Neutrophil (primary cell): ENCODE data around the gene ZNF675.
"Not testable (repeated sequence)": the region's sequence is repeated elsewhere in the genome, so short reads cannot be mapped to it uniquely, and the experiment has no call there.

Experiments used
- H3K27ac ChIP-seq: fragments of 200-600 bp; sonication (generic); 2 replicates; pipeline ENCODE4 v1.5.1; 2016; ENCODE audit warnings: mild to moderate bottlenecking, moderate library complexity
- H3K27me3 ChIP-seq: fragments of 200-600 bp; sonication (generic); 2 replicates; pipeline ENCODE4 v1.6.0; 2016; ENCODE audit warnings: mild to moderate bottlenecking
- H3K36me3 ChIP-seq: fragments of 200-600 bp; sonication (generic); 2 replicates; pipeline ENCODE4 v1.5.1; 2017
- H3K4me1 ChIP-seq, 2 experiments: fragments of 200-600 bp in 1 of 2; sonication (generic) in 1 of 2; 1 replicate in 1 of 2; 2 replicates in 1 of 2; pipeline versions ENCODE4 v1.5.1 to v1.6.1; 2013 to 2016; ENCODE audit warnings: low read depth in 1 of 2, low read length in 1 of 2, mild to moderate bottlenecking in 1 of 2, moderate library complexity in 1 of 2; ENCODE audit not compliant: control insufficient read depth in 1 of 2, insufficient read depth in 1 of 2
- H3K4me3 ChIP-seq, 2 experiments: fragments of 200-600 bp in 1 of 2; sonication (generic) in 1 of 2; 1 replicate in 1 of 2; 2 replicates in 1 of 2; pipeline ENCODE4 v1.5.1; 2013 to 2016; ENCODE audit warnings: low read depth in 1 of 2, low read length in 1 of 2, mild to moderate bottlenecking in 1 of 2, moderate library complexity in 1 of 2
- H3K9me3 ChIP-seq: fragments of 200-600 bp; sonication (generic); 2 replicates; pipeline ENCODE4 v1.5.1; 2016
- CTCF ChIP-seq: fragments of 200-600 bp; sonication (generic); IDR thresholded peaks from 2 replicates; pipeline ENCODE4 v1.5.1; 2016; ENCODE audit warnings: antibody characterized with exemption

ZNF675 gene

GRCh38 chr19:23706657-23707056 lies 19.6 kb upstream of the ZNF675 start:
- no peak for TF ChIP-seq CTCF
- Histone ChIP-seq H3K4me3 (no peak overlapping the region), H3K27ac (no peak overlapping the region), H3K9me3 (peaks cover 4% of the 10 kb centered on the region), H3K36me3 (no peaks in the 10 kb centered on the region), H3K27me3 (no peaks in the 10 kb centered on the region), H3K4me1 (no peaks in the 10 kb centered on the region)

- Histone ChIP-seq H3K36me3 (no peaks in the 10 kb centered on the region), H3K27ac (no peak overlapping the region), H3K4me3 (no peak overlapping the region), H3K9me3 (peaks cover 4% of the 10 kb centered on the region), H3K27me3 (no peaks in the 10 kb centered on the region), H3K4me1 (no peaks in the 10 kb centered on the region)
- no peak for TF ChIP-seq CTCF
Measured at GRCh38 chr19:23699521-23699860, 12.5 kb upstream of the ZNF675 start.

- Histone ChIP-seq H3K9me3 (peaks cover 4% of the 10 kb centered on the region), H3K4me3 (no peak overlapping the region), H3K4me1 (no peaks in the 10 kb centered on the region), H3K27ac (no peak overlapping the region), H3K27me3 (no peaks in the 10 kb centered on the region), H3K36me3 (no peaks in the 10 kb centered on the region)
- no peak for TF ChIP-seq CTCF
Measured at GRCh38 chr19:23698711-23699520, 11.9 kb upstream of the ZNF675 start.

GRCh38 chr19:23692937-23693336 lies 5.9 kb upstream of the ZNF675 start:
- not testable (repeated sequence) for H3K4me1 ChIP-seq, H3K27ac ChIP-seq, H3K36me3 ChIP-seq, H3K4me3 ChIP-seq, H3K27me3 ChIP-seq, H3K9me3 ChIP-seq

GRCh38 chr19:23673132-23673531 lies 13.9 kb downstream of the ZNF675 start:
- no peak overlapping the region for H3K27ac ChIP-seq
- no peaks in the 10 kb centered on the region for H3K27me3 ChIP-seq
- H3K4me1 ChIP-seq: no peaks in the 10 kb centered on the region
- H3K4me3 ChIP-seq: no peak overlapping the region
- H3K9me3 ChIP-seq: peaks cover 5% of the 10 kb centered on the region
- no peaks in the 10 kb centered on the region for H3K36me3 ChIP-seq
- no peak for TF ChIP-seq CTCF

- not testable (repeated sequence) for H3K4me1 ChIP-seq, H3K27ac ChIP-seq, H3K27me3 ChIP-seq, H3K4me3 ChIP-seq, H3K36me3 ChIP-seq
- H3K9me3 ChIP-seq: peaks cover 21% of the 10 kb centered on the region
Measured at GRCh38 chr19:23668606-23669005, 18.4 kb downstream of the ZNF675 start.
